Epithelial cell of proximal tubule (primary cell): Measurements from ENCODE around the gene VPS35L. TPM values are rescaled to one million over a fixed set of nuclear protein-coding genes. Genes with fewer than 3 reads are reported as not detected.

Experiments
- DNase-seq: peaks from one replicate; pipeline ENCODE4 v3.0.0-alpha.2; 2011; ENCODE audit warnings: low read depth
- H3K4me3 ChIP-seq: 2 replicates; pipeline ENCODE4 v1.5.1; 2011; ENCODE audit warnings: low read depth, mild to moderate bottlenecking, low read length
- total RNA-seq: library from RNA; depleted of rRNA; stranded (reverse); fragments of >200 nt; gene quantifications from 2 replicates; pipeline ENCODE4 v1.2.3, GENCODE V29; 2015
- TF ChIP-seq, protein P1 (sequence below): conservative IDR thresholded peaks from 2 replicates; pipeline ENCODE4 v1.5.1; 2012; ENCODE audit warnings: low read depth, mild to moderate bottlenecking, low read length

The VPS35L gene
- total RNA-seq, 1 donor from 2014 or later: 36.9 TPM

DNA sequence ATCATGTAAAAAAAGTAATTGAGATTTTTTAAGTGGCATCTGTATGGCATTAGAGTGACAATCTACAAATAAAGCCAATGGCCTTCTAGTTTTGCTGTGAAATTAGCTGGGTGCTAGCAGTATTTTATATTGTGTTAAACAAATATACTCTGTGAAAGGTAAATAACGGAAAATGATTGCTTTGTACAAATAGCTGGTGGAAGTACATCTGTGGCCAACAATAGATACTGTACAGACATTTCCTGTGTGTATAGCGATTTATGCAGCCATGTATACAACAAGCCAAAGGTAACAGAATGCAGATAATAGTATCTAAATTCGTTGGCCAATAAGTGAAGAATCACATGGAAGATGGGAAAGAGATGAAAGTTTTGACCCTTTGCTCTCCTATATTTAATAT lies 189.2 kb downstream of the VPS35L start:
- no peak overlapping the region for H3K4me3 ChIP-seq
- TF ChIP-seq, protein P1, sequence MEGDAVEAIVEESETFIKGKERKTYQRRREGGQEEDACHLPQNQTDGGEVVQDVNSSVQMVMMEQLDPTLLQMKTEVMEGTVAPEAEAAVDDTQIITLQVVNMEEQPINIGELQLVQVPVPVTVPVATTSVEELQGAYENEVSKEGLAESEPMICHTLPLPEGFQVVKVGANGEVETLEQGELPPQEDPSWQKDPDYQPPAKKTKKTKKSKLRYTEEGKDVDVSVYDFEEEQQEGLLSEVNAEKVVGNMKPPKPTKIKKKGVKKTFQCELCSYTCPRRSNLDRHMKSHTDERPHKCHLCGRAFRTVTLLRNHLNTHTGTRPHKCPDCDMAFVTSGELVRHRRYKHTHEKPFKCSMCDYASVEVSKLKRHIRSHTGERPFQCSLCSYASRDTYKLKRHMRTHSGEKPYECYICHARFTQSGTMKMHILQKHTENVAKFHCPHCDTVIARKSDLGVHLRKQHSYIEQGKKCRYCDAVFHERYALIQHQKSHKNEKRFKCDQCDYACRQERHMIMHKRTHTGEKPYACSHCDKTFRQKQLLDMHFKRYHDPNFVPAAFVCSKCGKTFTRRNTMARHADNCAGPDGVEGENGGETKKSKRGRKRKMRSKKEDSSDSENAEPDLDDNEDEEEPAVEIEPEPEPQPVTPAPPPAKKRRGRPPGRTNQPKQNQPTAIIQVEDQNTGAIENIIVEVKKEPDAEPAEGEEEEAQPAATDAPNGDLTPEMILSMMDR: no peak
- DNase-seq: no peak

DNA sequence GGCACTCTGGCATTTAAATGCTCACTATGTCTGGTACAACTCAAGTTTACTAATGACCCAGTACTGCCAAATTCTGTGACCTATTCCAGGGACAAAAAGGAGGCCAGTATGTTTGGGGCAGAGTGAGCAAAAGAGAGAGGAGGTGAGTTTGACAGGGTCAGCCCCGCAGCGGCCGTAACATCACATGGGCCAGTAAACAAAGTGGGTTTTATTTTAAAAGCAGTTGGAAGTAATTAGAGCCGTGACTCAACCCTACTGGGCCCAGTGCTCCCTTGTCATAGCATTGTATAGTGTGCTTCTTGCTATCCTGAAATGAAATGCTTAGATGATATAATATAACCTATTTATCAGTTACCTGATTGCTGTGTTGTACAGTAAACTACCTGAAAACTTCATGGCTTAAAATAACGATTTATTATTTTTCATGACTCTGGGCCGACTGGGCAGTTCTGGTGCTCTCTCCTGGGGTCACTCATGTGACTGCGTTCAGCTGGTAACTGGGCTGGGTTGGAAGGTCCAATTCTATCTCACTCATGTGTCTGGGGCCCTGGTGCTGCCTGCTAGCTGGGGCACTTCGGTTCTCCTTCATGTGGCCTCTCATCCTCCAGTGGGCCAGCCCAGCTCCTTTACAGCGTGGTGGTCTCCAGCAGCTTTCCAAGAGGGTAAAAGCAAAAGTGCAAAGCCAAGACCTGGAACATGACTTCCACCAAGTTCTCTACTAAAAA lies 189.9 kb downstream of the VPS35L start:
- DNase-seq: no peak
- TF ChIP-seq, protein P1: no peak
- no peak overlapping the region for H3K4me3 ChIP-seq

DNA sequence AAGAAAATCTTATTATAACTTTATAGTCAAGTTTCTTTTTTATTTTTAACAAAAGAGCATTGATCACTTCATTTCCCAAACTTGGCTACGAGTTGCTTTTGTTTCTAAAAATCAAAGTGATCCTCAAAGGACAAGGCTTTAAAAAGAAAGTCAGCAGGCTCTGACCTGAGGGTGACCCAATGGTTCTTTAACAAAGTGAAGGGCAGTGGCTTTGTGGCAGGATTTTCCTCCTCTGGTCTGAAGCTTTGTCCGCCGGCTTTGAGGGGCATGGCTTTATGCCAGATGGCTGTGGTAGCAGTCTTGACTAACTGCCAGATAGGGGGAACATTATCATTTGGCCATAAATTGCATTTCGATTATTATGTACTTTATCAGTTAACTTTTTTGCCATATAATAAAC lies 191.1 kb downstream of the VPS35L start:
- H3K4me3 ChIP-seq: no peak overlapping the region
- TF ChIP-seq, protein P1: no peak
- no peak for DNase-seq

DNA sequence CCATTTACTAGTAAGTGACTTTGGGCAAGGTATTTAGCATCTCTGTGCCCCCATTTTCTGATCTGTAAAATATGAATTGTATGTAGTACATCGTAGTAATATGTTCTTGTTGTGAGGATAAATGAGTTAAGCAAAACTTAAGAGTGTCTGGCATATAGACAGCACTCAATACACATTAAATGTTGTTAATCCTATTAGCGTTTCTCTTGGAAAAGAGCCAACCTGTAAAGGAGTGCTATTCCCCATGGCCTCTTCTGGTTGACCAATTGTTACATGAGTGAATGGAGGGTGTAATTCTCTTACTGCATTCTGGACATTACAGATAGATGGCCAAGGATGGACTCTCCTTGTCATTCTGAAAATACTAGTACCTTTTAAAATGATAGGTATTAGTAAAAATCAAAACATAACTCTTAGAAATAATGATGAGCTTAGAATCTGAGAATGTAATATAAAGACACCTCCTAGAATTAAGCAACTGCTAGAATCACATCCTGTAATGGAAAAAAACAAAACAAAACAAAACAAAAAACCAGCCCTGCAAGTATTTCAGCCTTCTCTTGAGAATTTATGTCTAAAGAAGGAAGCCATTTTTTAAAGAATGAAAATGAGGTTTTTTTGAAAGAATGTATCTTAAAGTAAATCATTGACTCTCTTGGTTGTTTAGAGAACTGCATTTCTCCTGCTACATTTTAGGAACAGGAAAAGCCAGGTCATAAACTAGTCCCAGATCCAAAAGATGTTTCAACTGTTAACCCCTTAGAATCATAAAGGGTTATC lies 193.1 kb downstream of the VPS35L start:
- no peak for DNase-seq
- no peak overlapping the region for H3K4me3 ChIP-seq
- TF ChIP-seq, protein P1: no peak

DNA sequence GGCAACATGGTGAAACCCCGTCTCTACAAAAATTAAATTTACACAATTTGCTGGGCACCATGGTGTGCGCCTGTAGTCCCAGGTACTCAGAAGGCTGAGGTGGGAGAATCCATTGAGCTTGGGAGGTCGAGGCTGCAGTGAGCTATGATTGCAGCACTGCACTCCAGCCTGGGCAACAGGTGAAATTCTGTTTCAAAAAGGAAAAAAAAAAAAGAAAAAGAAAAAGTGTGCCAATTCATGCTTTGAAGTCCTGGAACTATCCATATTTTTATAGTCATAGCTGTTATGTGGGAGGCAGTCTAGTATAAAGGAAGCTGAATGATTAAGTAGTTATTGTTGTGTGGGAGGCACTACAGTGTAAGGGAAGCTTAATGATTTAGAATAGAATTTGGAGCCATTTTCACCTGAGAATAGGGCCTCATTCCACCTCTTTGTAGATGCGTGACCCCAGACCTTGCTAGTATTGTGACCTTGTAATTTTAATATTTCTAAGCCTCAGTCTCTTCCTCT lies 194.1 kb downstream of the VPS35L start:
- TF ChIP-seq, protein P1: no peak
- no peak for DNase-seq
- H3K4me3 ChIP-seq: no peak overlapping the region

Other genes with a start within 250 kb of the VPS35L start
- gene TMC5, start 137.8 kb upstream of the VPS35L start, total RNA-seq: 0.35 and 0.36 TPM in 2 replicates
- gene GDE1, start 33.6 kb upstream of the VPS35L start, total RNA-seq: 86.7 and 87.0 TPM in 2 replicates
- gene CCP110, start 31.8 kb upstream of the VPS35L start, total RNA-seq: 7.2 and 9.6 TPM in 2 replicates
- gene KNOP1, start 162.5 kb downstream of the VPS35L start, total RNA-seq: 16.5 and 27.4 TPM in 2 replicates
- 8.5 and 10.0 TPM in 2 replicates for gene IQCK, start 162.6 kb downstream of the VPS35L start, total RNA-seq